GM18526 (cell line): Measurements from ENCODE around the gene SLITRK2.

Source experiments
- POLR2A ChIP-seq: IDR thresholded peaks from 3 replicates; pipeline ENCODE4 v1.6.1; 2011; ENCODE audit not compliant: insufficient read length; ENCODE audit errors: extremely low read depth

Gene SLITRK2, protein sequence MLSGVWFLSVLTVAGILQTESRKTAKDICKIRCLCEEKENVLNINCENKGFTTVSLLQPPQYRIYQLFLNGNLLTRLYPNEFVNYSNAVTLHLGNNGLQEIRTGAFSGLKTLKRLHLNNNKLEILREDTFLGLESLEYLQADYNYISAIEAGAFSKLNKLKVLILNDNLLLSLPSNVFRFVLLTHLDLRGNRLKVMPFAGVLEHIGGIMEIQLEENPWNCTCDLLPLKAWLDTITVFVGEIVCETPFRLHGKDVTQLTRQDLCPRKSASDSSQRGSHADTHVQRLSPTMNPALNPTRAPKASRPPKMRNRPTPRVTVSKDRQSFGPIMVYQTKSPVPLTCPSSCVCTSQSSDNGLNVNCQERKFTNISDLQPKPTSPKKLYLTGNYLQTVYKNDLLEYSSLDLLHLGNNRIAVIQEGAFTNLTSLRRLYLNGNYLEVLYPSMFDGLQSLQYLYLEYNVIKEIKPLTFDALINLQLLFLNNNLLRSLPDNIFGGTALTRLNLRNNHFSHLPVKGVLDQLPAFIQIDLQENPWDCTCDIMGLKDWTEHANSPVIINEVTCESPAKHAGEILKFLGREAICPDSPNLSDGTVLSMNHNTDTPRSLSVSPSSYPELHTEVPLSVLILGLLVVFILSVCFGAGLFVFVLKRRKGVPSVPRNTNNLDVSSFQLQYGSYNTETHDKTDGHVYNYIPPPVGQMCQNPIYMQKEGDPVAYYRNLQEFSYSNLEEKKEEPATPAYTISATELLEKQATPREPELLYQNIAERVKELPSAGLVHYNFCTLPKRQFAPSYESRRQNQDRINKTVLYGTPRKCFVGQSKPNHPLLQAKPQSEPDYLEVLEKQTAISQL

DNA sequence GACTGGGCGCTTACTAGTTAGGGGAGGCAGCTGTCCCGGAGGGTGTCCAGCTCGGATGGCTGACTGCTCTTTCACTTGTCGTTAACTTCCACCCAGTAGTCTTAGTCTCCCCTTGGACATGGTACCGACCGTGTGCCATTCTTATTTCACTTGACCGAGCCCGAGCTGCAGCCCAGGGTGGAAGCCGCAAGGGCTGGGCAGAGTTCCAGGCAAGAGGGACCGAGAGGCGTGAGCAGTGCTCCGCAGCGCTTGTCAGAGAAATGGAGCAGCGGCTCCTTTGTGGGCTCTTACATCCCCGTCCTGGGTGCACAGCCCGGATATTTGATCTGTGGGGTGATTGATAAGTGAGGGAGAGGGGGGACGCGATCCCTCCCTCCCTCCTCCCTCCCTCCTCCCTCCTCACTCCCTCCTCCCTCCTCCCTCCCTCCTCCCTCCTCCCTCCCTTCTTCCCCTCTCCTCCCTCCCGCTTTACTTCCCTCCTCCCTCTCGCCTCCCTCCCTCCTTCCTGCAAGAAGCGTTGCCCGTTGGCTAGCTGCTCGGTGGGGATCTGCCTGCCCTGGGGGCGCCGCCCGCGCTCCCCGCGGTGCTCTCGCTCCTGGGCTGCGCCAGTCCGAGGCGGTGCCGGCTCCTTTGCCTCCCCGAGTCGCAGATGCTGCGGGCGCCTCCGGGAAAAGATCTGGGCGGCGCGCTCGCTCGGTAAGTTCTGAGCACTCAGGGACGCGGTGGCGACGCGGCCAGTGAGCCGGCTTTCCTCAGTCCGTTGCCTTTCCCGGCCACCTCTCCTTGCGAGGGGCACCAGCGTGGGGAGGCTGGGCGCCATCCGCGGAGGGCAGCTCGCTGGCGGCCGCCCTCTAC is at the start of gene SLITRK2:
Gene SLITRK2, plus strand, starts transcription at position 499 of the 855 bp plus-strand sequence. CDS start 4,597 bp downstream, outside the sequence.
- TF ChIP-seq POLR2A: no peak

DNA sequence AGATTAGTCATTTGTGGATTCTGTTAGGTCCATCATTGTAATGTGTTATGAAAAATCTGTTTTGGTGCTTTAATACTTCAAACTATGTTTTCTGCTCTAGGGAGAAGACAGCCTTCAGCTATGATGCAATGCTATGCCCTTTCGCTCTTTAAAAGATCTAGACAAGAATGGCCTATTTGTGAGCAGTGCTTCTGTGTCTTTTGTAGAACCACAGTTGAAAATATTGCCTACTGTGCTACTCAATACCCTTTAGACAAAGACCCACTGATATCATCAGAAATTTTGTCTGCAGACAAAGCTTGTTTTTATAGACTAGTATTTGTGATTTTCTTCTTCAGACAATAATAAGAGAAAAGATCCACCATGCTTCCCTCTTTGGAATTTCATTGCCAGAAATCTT is 44.6 kb upstream of the SLITRK2 start:
- TF ChIP-seq POLR2A: no peak

DNA sequence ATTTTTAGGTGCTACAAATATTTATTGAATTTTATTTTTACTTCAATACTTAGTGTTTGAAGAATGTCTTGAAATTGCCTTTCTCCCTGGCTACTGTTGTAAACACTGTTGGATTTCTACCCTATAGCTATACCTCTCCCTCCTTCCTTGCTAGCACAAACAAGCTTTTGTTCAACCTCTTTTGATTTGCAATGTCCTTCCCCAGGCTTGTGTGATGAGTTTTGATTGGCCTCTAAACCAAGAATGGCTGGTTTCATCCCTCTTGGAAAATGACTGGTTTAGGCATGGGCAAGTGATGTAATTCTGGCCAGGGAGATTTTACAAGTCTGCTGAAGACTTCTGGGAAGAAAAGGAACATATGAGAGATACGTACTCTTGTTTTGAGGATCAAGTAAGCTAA is 25.3 kb upstream of the SLITRK2 start:
- no peak for TF ChIP-seq POLR2A

DNA sequence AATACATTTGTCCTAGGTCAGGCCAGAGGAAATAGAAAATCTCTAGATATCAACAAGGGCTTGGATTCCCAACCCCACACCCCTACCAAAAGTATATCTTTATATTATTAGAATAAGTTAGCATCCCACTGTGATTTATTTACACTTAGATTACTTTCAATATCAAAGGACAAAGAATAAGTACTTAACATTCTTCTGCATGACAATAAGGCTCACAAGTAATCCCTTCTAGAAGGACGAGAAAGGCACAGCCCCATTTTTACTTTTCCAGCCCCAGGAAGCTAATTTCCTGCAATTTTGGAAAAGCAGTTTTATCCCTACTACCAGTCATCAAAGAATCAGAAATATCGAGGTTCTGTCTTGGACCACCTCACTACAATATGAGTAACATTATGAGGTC is 14.1 kb upstream of the SLITRK2 start:
- no peak for TF ChIP-seq POLR2A

DNA sequence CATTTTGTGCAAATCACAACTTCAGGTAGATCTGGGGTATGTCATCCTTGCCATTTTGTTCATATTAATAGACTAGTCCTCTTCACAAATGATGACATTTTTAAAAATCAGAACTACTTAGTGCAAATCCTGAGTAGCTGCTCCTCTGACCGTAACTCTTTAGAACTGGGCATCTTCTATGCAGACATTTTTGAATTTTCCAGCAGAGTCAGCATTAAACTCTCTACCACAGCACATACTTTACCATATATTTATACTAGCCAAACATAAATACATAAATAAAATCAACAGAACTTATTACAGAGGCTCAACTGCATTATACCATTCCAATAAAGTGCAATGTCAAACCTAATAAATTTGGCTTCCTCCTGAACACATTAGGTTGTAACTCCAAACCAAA is 4.5 kb upstream of the SLITRK2 start:
- no peak for TF ChIP-seq POLR2A

DNA sequence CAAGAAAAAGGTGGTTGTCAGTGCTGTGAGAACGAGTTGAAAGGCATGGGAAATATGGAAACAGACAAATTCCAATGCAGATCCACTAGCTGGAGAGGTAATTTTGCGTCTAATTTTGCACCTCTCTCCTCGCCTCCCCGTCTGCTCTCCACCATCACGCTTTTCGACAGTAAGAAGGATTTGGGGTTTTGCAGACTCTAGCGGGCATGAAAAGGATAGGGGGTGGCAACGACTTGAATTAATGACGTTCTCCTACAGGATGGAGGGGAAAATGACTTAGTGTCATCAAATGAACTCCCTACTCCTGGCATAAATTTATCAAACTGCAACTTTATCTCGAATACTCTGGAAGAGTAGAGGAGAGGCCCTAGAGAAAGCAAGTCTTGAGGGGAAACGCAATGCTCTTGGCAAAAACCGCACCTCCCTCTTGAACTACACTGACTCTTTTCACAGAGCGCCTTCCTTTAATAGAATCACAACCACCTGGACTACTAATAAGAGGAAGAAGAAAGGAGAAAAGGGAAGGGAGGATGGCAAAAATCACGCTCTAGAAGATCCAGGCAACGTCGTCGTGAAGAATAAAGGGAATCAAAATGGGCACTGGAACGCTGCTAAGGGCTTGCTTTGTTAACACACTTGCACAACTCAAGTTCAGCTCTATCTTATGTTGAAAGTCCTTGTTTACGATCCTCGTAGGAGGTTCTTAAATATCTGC is 871 bp upstream of the SLITRK2 start:
- no peak for TF ChIP-seq POLR2A

DNA sequence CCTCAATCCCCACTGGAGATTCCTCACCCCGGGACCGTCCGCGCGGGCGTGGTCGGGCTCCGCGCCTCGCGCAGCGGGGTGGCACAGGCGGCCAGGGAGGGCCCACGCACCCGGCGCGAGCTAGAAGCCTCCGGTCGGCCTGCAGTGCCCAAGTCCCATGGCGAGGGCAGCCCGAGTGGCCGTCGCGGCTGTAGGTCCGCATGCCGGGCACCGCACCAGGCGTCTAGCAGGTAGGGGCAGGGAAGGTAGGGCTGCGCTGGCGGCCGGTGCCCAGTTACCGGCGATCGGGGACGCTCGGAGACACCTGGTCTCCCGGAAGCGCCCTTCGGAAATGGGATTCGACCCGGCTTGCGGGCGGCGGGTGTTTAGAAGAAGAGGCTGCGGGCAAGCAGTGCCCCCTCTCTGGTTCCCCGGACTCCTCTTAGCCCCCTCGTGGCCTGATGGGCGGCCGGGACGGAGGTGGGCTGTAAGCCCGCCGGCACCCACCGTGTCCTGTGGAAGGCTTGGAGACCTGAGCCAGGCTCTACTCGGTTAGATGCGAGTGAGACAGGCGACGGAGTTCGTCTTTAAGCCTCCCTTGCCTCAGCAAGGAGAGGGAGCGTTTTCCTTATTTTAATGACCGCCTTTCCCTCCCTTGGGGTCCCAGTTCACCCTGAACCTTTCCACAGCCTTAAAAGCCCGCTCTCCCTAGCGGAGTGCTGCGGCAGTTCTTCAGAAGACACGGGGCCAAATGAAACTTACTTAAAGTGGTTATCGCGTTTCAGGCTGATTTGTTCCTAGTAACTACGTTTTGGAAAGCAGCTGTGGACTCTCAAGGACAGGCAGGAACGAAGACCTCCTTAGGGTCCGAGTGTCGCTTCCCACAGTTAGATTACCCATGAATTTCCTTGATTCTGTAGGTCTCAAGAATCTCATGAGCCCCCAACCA is 821 bp downstream of the SLITRK2 start:
- TF ChIP-seq POLR2A: no peak

DNA sequence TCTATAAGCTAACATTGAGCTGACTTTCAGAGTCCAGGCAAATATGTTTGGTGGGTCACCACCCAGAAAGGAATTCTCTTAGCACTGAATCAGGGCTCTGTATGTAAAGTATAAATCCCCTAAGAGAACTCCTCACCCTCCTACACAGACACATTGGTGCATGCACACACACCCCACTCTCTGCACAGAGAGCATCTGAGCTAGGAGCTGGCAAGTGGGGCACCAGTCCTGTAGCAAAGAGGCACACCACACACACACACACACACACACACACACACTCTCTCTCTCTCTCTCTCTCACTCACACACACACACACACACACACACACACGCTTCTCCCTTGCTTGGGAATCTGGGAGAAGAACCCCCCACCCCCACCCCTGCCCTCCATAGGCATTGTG is 3.2 kb downstream of the SLITRK2 start:
- no peak for TF ChIP-seq POLR2A

DNA sequence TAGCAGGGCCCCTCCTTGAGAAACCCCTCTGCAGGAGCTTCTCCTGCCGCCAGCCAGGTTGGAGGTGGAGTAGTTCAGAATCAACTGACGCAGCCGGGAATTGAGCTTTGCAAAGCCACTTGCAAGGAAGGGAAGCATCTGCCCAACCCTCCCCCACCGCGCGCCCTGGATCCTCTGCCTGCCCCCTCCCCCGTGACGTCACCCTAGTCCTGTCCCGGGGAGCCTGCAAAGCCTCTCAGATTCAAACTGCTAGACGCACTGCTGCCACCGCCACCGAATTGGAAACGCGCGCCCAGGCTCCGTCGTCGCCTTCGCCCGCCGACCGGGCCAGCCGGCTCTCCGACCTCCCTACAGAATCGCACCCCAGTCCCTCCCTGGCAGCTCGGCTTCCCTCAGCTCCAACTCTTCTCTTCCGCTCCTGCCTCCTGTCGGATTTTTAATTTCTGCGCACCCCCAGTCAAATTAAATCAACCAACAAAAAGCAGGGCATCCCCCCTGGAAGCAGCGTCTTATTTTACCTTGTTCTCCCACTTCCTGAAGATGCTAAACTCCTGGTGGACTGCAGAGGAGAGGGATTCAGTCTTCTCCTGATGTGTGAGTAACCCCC is 3.8 kb downstream of the SLITRK2 start:
- no peak for TF ChIP-seq POLR2A

DNA sequence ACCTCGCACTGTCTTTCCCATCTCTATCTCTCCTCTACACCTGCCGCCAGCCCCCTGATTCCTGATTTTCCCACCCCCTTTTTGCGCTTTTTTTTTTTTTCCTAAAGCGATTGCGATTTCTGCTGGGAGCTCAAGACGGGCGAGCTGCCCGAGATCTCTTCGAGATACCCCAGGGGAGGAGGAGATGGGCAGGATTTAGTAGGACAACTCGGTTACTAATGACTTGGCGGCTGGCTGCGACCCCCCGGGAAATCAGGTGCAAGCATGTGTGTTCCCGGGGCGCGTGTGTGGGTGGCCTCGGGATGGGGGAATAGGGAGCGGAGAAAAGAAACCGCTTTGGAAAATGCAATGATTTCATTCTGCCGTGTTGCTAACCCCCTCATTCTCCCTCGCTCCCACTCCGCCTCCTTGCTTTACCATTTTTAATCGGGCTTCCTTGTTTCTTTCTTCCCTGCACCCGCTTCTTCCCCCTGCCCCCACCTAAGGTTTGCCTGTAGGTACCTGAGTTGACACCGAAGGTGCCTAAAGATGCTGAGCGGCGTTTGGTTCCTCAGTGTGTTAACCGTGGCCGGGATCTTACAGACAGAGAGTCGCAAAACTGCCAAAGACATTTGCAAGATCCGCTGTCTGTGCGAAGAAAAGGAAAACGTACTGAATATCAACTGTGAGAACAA is 4.4 kb downstream of the SLITRK2 start:
- TF ChIP-seq POLR2A: no peak

DNA sequence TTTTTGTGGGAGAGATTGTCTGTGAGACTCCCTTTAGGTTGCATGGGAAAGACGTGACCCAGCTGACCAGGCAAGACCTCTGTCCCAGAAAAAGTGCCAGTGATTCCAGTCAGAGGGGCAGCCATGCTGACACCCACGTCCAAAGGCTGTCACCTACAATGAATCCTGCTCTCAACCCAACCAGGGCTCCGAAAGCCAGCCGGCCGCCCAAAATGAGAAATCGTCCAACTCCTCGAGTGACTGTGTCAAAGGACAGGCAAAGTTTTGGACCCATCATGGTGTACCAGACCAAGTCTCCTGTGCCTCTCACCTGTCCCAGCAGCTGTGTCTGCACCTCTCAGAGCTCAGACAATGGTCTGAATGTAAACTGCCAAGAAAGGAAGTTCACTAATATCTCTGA is 5.5 kb downstream of the SLITRK2 start:
- TF ChIP-seq POLR2A: no peak

DNA sequence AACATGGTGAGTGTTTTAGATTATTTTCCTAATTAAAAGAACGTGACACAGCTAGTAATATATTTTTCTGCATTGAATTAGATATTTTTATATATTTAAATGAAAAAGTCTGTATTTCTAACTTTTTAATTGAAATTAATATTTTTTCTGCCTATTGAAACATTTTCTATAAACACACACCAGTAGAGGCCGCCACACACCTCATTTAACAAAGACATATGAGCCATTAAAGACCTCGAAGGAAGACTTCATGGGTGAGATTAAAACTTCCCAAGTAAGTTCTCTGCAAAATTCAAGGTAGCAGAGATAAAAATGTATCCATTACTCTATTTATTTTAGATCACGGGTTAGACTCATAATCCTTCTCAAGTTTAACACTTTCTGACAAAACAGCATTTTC is 8.3 kb downstream of the SLITRK2 start:
- TF ChIP-seq POLR2A: no peak

DNA sequence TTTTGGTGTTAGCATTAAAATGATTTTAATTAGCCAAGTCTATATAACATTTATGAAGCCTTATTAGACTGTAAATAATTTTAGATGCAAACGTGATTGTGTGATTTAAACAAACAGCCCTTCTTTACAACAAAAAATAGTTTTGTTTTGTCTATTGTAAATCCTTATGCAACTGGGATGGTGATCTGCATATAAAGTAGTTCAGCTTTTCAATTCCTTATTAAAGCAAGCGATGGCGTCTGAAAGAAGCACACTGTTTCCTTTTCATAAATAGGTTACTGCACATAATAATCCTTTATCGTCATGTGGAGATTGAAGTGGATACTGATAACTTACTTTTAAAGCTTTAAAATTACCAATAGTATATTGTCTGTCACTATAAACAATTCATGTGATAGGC is 8.8 kb downstream of the SLITRK2 start:
- TF ChIP-seq POLR2A: no peak
